ENCODE measurements around the gene CFAP410.
"Not testable (repeated sequence)": the region's sequence is repeated elsewhere in the genome, so short reads cannot be mapped to it uniquely, and the experiment has no call there.

The CFAP410 gene

GRCh38 chr21:44368711-44369446 is 29.7 kb upstream of the CFAP410 start:
- DNase-seq = no peak

GRCh38 chr21:44366586-44367211 is 27.5 kb upstream of the CFAP410 start:
- DNase-seq = no peak

GRCh38 chr21:44365967-44366585 is 26.9 kb upstream of the CFAP410 start:
- no peak for DNase-seq

GRCh38 chr21:44365251-44365966 is 26.2 kb upstream of the CFAP410 start:
- no peak for DNase-seq

- no peak for DNase-seq
Measured at GRCh38 chr21:44364151-44365053, 25.2 kb upstream of the CFAP410 start.

GRCh38 chr21:44363278-44363677 is 24.1 kb upstream of the CFAP410 start:
- DNase-seq = no peak

- not testable (repeated sequence) for DNase-seq
Measured at GRCh38 chr21:44361903-44362302, 22.7 kb upstream of the CFAP410 start.

- DNase-seq = peak; percentile 55 to 66 (median 64)
Measured at GRCh38 chr21:44360159-44360558, 21.0 kb upstream of the CFAP410 start.

GRCh38 chr21:44359396-44359795 is 20.2 kb upstream of the CFAP410 start:
- DNase-seq = peak in 1 of 3 donors; percentile 7

- DNase-seq = no peak
Measured at GRCh38 chr21:44357064-44357837, 18.1 kb upstream of the CFAP410 start.

- peak; percentile 88 to 95 (median 93) for DNase-seq
Measured at GRCh38 chr21:44356636-44357035, 17.4 kb upstream of the CFAP410 start.

- no peak for DNase-seq
Measured at GRCh38 chr21:44356160-44356559, 17.0 kb upstream of the CFAP410 start.

GRCh38 chr21:44354775-44355771 is 15.9 kb upstream of the CFAP410 start:
- peak; percentile 28 to 41 (median 32) for DNase-seq

GRCh38 chr21:44354001-44354405 is 14.8 kb upstream of the CFAP410 start:
- DNase-seq = peak; percentile 79 to 82 (median 79)

GRCh38 chr21:44353191-44353970 is 14.2 kb upstream of the CFAP410 start, which contains the start of gene TRPM2:
Gene TRPM2, plus strand, starts transcription at chr21:44353621. Its CDS starts 80 bp downstream, at chr21:44353701.
- peak; percentile 79 to 87 (median 81) for DNase-seq

- DNase-seq = peak; percentile 60 to 81 (median 78)
Measured at GRCh38 chr21:44352253-44352860, 13.2 kb upstream of the CFAP410 start.

GRCh38 chr21:44351535-44352252 is 12.5 kb upstream of the CFAP410 start:
- DNase-seq = no peak
